ENCODE data around the gene ABLIM1.

Gene ABLIM1

GRCh38 chr10:114402871-114403540 lies 255.1 kb downstream of the ABLIM1 start:
- no peak for FAIRE-seq

- no peak for FAIRE-seq
Measured at GRCh38 chr10:114402233-114402632, 255.8 kb downstream of the ABLIM1 start.

DNA sequence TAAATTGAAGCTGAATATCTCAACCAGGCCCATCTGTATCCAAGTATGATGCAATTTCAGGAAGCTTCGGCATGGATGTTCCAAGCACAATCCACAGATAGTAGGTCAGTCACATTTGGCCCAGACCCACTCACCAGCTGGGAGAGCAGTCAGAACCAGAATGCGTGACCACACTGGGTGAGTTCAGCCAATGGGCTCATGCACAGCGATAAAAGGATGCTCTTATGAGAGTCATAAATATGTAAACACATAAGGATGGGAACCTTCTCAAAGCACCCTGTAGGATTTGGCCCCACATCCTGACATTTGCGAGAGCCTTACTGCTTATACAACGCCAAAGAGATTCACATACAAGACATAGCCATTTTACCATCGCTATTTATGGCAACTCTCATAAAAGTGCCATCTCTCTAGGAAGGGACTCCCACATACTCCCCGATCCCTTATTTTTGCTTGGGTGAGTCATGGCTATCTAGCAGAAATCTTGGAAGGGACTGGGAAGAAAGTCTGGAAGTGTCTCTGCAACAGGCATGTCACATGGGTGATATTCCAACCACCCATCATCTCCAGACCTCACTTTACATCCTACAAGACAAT lies 256.8 kb downstream of the ABLIM1 start:
- no peak for FAIRE-seq

GRCh38 chr10:114400091-114400490 lies 258.0 kb downstream of the ABLIM1 start:
- FAIRE-seq, result no peak

DNA sequence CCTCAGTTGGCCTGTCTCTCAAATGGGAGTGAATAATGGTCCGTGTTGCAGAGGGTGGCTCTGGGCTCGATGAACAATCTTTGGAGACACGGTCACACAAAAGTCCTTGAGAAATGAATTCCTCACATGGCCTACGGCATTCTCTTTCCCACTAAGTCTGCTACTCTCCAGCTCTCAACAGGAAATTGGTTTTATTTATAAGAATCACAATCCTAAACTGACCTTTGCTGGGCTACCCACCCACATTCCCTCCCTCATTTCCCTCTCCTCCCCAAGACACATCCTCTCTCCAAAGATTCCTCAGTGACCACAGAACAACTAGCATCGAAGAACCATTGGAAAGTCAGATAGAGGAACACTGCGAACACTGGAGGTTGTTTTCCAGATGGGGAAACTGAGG lies 258.5 kb downstream of the ABLIM1 start:
- no peak for FAIRE-seq

DNA sequence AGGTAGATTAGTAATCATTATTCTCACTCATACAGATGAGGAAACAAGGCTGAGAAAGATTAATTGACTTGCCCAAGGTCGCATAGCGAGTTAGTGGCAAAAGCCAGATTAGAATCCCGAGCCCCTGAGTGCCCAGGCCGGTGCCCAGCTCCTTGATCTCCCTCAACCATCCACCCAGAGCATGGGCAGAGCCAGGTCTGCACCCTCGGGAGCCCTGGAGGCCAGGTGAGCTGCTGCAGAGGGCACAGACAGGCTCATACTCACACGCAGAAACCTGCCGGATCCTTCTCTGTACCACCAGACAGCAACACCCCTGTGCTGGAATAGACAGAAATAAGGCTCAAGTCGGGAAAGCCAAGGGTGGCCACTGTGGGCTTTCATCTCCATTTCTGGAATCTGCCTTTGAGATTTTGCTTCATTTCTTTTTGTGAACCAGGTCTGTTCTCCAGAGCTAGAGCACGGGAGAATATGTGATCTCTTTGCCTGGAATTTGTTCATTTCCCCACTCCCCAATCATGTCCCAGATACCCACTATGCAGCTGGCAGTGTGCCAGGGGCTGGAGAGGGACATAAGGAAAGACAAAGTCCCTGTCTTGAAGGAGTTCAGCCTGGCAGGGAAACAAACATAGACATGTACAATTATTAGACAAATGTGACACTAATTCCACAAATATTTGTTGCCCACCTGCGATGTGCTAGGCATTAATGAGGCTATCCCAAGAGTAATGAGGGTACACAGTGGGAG lies 259.3 kb downstream of the ABLIM1 start:
- FAIRE-seq, result no peak

GRCh38 chr10:114397651-114398145 lies 260.4 kb downstream of the ABLIM1 start:
- FAIRE-seq, result no peak

DNA sequence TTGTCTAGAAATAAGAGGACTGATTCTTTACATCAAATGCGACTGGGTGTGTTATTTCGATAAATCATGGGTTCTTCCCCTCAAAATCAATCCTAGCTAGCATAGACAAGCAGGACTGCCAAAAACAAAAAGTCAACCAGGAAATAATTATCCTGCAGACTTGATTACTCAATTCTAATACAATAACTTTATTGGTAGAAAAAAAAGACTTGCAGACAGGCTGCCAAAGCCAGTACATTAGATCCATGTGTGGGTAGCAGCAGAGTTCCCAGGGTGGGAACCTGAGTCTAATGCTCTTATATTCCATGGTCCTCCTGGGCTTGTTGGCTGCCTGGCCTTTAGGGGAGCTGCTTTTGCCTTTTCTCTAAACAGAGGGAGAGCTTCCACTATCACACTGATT lies 261.6 kb downstream of the ABLIM1 start:
- FAIRE-seq, result no peak

DNA sequence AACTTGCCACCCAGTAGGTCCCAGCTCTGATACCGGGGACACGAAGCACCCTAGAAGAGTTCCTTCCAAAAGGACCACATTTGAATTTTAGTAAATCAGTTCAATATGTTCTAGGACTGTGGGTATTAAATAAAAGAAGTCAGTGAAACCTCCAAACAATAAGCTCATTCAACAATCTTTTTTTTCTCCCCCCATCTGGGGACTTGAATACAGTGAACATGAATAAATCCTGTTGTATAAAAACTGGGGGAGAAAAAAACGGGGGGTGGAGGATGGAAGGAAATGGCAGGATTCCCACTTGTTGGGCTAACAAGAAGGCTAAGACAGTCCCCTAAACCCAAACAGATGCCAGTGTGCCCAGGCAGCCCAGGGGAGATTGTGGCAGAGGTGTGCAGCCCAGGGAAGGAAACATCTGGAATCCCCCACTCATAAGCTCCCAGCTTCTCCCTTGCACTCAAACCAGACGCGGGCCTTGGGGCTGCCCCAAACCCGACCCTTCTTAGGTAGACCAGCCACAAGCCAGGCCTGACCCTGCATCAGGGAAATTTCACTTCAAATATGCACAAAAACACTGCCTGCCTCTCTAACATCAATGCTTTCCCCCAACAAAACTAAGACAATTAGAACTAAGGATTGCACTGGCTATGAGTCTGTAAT lies 262.6 kb downstream of the ABLIM1 start:
- no peak for FAIRE-seq

GRCh38 chr10:114394531-114394930 lies 263.5 kb downstream of the ABLIM1 start:
- no peak for FAIRE-seq

GRCh38 chr10:114393886-114394285 lies 264.2 kb downstream of the ABLIM1 start:
- no peak for FAIRE-seq

DNA sequence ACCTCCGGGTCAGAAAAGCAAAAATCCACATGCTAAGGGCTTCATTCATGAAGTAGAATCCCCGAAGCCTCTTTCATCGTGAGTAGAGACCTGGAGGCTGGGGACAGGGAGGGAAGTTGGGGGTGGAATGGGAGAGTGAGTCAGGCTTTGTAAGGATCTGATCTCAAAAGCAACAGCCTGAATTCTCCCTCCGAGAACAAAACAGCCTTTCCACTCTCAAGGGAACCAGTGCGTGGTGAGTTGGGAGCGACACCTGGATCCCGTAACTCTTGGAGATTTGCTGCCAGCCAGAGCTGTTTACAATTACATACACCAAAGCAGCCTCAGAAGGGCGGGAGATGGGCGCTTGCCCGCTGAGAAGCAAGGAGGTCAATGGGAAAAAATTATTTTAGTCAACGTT lies 264.6 kb downstream of the ABLIM1 start:
- no peak for FAIRE-seq

GRCh38 chr10:114392112-114392835 lies 265.8 kb downstream of the ABLIM1 start:
- no peak for FAIRE-seq

DNA sequence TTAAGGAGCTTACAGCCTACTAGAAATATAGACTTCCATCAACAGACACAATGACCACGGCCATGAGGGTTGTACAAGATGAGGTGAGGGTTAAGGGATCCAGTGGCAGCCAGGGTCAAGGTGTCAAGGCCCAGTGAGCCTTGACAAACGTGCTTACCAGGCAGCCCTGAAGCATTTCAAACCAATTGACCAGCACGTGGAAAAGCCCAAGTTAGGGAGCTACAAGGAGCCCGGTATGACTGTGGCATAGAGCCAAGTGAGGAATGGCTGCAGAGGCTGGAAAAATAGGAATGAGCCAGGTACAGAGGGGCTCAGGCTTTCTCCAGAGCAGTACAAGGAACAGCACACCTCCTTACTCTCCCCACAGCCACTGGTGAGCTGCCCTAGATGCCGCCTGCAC lies 266.5 kb downstream of the ABLIM1 start:
- FAIRE-seq, result no peak

DNA sequence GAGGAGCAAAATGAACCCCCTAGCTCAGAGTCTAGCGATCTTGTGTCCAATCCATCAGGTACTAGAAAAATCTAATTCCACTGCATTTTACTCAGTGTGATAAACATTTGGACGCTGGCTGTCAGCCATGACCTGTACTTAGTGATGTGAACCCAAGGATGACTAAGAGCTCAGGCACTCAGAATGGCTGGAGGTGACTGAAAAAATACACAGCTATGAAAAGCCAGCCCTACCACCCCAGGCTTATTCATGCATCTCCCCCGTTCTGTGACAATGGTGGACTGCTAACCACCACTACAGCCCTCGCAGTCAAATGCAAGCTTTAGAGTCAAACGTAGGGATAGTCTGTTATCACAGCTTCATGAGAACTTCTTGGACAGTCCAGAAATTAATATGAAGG lies 268.6 kb downstream of the ABLIM1 start:
- no peak for FAIRE-seq

DNA sequence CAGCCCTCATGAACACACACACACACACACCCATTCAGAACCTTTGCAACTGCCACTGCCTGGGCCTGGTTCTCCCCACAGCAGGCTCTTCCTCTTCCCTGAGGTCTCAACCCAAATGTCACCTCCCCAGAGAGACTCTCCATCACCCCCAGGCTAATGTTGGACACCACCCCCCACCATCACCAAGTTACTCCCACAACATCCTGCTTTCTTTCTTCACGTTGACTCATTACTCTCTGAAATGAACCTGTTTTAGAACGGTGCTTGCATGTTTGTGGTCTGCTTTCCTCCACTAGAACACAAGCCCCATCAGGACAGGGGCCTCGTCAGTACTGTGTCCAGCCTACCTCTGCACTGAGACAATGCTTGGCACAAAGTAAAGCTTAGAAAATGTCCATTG lies 269.8 kb downstream of the ABLIM1 start:
- no peak for FAIRE-seq

DNA sequence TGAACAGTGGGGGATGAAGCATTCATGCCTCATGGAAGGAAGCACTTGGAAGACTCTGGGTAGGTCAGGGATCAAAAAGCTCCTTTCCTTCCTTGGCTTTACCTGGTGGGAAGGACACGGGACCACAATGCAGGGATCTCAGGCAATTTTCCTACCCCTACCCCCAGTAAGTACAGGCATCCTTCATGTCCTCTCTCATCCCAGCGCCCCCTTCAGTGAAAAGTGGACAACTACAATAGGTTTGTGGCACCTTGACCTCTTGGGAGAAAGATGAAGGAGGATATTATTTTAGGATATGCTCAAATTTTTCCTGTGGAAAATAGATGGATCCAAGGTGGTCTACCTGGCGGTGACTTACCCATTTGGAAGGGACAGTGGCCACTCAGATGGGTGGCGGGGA lies 270.3 kb downstream of the ABLIM1 start:
- no peak for FAIRE-seq

- no peak for FAIRE-seq
Measured at GRCh38 chr10:114386452-114386851, 271.6 kb downstream of the ABLIM1 start.

DNA sequence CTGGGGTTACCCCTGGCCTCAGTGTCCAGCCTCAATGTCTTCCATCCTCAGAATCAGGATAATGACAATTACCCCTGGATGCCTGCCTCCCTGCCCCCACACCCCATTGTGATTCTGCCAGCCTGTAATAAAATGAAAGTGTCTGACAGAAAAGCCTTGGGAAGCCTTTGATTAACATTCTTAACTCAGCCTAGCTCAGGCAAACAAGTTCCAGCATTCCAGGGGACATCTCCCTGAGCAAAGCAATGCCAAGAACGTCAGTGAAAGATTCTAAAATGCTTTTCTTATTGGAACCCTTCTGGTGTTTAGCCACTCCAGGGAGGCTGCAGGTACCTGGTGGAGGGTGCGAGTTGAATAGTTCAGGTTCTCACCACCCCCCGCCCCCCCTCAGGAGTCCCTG lies 272.5 kb downstream of the ABLIM1 start:
- no peak for FAIRE-seq

DNA sequence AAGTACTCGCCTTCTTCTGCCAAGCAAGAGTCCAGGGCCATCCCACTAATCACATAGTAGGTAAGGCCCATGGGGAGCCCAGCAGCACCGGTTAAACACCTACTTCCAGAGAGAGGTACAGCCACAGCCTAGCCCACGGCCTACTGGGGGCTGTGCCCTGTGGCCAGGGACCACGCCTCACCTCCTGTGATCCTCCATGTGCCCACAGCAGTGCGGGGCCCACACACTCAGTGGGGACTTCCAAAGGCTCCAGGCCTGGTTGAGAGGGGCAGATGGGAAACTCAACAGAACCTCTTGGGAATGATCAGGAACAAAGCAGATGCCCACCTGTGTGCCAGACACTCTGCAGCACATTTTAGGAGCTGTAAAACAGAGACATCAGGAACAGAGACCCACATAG lies 273.5 kb downstream of the ABLIM1 start:
- no peak for FAIRE-seq

DNA sequence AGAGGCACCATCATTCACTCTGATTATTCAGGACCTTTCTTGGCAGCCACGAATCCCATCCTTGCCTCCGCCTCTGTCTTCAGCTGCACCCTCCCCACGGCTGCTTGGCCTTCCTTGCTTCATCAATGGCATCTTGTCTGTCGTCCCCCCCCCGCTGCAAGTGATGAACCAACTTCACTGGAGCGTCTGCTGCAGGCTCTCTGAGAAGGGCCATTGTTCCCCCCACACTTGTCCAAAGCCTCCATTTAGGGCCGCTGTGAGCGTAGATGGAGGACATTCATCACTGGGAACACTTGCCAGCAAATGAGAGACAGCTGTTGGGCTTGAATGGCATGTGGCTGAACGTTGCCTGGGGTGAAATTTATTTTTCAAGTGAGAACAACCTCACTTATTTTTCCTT lies 273.9 kb downstream of the ABLIM1 start:
- no peak for FAIRE-seq
